NB4 (cell line): Measurements from ENCODE around the gene VPS37B.

Source experiments
- MYC ChIP-seq: IDR thresholded peaks from 2 replicates; pipeline ENCODE4 v1.6.1; 2011; ENCODE audit warnings: low read depth, low read length
- POLR2A ChIP-seq: IDR thresholded peaks from 2 replicates; pipeline ENCODE4 v1.6.1; 2011; ENCODE audit warnings: mild to moderate bottlenecking; ENCODE audit not compliant: insufficient read length; ENCODE audit errors: extremely low read depth
- TF ChIP-seq, protein P1 (sequence below): IDR thresholded peaks from one replicate; pipeline ENCODE4 v1.5.1; 2012; ENCODE audit warnings: low read depth, low read length

DNA sequence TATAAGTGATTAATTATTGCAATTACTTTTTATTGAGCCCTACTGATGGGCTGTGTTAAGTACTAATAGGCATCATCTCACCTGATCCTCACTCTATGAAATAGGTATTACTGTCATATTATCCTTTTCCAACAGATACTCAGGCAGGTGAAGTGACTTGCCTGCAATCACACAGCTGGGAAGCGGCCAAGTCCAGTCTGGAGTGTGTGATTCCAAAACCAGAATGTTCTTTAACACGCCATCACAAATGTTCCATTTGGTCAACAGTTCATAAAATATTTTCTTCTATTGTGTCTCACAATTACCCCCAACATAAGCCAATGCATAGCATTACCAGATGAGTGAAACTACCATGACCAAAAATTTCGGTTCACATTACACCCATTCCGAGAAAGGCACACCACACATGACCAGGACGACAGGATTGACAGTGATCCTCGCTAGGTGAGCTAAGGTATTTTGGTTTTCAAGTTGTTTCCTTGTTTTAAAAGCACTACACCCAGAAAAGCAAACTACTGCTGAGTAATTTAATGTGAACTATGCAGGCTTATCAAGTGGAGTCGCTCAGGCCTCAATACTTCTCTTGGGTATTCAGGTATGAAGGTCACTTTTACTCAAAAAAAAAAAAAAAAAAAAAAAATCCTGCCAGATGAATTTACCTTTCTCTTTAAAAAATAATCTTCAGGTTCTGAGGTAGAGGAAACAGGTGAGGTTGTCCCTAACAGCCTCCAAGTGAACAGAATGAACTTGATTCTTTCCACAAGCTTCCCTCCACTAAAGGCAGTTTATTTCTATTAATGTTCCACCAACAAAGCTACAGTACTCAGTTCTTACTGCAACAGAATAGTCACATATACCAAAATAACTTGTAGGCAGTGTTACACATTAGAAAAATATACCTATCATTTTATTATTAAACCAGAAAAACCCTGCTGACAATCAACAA is 2.4 kb downstream of the VPS37B start:
- TF ChIP-seq, protein P1, sequence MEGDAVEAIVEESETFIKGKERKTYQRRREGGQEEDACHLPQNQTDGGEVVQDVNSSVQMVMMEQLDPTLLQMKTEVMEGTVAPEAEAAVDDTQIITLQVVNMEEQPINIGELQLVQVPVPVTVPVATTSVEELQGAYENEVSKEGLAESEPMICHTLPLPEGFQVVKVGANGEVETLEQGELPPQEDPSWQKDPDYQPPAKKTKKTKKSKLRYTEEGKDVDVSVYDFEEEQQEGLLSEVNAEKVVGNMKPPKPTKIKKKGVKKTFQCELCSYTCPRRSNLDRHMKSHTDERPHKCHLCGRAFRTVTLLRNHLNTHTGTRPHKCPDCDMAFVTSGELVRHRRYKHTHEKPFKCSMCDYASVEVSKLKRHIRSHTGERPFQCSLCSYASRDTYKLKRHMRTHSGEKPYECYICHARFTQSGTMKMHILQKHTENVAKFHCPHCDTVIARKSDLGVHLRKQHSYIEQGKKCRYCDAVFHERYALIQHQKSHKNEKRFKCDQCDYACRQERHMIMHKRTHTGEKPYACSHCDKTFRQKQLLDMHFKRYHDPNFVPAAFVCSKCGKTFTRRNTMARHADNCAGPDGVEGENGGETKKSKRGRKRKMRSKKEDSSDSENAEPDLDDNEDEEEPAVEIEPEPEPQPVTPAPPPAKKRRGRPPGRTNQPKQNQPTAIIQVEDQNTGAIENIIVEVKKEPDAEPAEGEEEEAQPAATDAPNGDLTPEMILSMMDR: no peak
- no peak for TF ChIP-seq MYC
- TF ChIP-seq POLR2A: no peak
